SK-N-DZ (cell line): ENCODE results near the gene COMMD3.

Source experiments
- DNase-seq: peaks from one replicate; pipeline ENCODE4 v3.0.0-alpha.2; 2015; ENCODE audit warnings: low spot score
- small RNA-seq, 2 experiments: library from RNA; depleted of rRNA; stranded (forward); fragments of <200 nt; gene quantifications; one replicate each; pipeline ENCODE3, GENCODE V24; 2014

COMMD3 gene

GRCh38 chr10:22366435-22366703 lies 50.2 kb downstream of the COMMD3 start:
- DNase-seq: no peak

- no peak for DNase-seq
Measured at GRCh38 chr10:22366771-22367170, 50.6 kb downstream of the COMMD3 start.

GRCh38 chr10:22367471-22367870 lies 51.3 kb downstream of the COMMD3 start:
- DNase-seq: no peak

GRCh38 chr10:22368402-22368801 lies 52.2 kb downstream of the COMMD3 start:
- no peak for DNase-seq

- DNase-seq: no peak
Measured at GRCh38 chr10:22368981-22369380, 52.8 kb downstream of the COMMD3 start.

GRCh38 chr10:22369434-22370072 lies 53.4 kb downstream of the COMMD3 start:
- DNase-seq: no peak

Small RNA genes lying within 50 kb of the gene (small RNA-seq; reads per million reads assigned to genes)
- 0 to 0.09 reads per million in 2 experiments for gene AL158211.3
